ENCODE data around the gene PLA2G2C. TPM values are rescaled to one million over a fixed set of nuclear protein-coding genes. Genes with fewer than 3 reads are reported as not detected.

The PLA2G2C gene
- total RNA-seq, 4 donors from 2014 or later: not detected

GRCh38 chr1:20143318-20143717 is 43.0 kb downstream of the PLA2G2C start:
- Histone ChIP-seq H3K4me1 (peaks cover 7% of the 10 kb centered on the region), H3K9me3 (no peaks in the 10 kb centered on the region), H3K4me3 (no peak overlapping the region), H3K27me3 (no peaks in the 10 kb centered on the region), H3K36me3 (no peaks in the 10 kb centered on the region), H3K27ac (no peak overlapping the region)
- peak in 1 of 2 donors; percentile 37 for DNase-seq (ENCODE audit: low spot score in 2 of 2)
- 91% methylated on average over 5 of the region's 8 CpGs for WGBS
- TF ChIP-seq CTCF (IDR thresholded peaks at IDR 0.05): no peak
- TF ChIP-seq POLR2A (IDR thresholded peaks at IDR 0.05): no peak
- no peak for TF ChIP-seq POLR2AphosphoS5 (IDR thresholded peaks at IDR 0.05)
- TF ChIP-seq EP300 (IDR thresholded peaks at IDR 0.05): no peak

GRCh38 chr1:20142001-20142710 is 44.2 kb downstream of the PLA2G2C start:
- TF ChIP-seq CTCF (IDR thresholded peaks at IDR 0.05): no peak
- no peak for TF ChIP-seq POLR2A (IDR thresholded peaks at IDR 0.05)
- no peak for TF ChIP-seq EP300 (IDR thresholded peaks at IDR 0.05)
- TF ChIP-seq POLR2AphosphoS5 (IDR thresholded peaks at IDR 0.05): no peak
- Histone ChIP-seq H3K36me3 (no peaks in the 10 kb centered on the region), H3K27me3 (no peaks in the 10 kb centered on the region), H3K4me3 (no peak overlapping the region), H3K9me3 (no peaks in the 10 kb centered on the region), H3K27ac (no peak overlapping the region), H3K4me1 (peaks cover 9% of the 10 kb centered on the region)
- DNase-seq (ENCODE audit: low spot score in 2 of 2): peak in 1 of 2 donors; percentile 33
- 90% methylated on average over 7 of the region's 13 CpGs for WGBS

GRCh38 chr1:20141466-20141865 is 44.9 kb downstream of the PLA2G2C start:
- H3K27me3 ChIP-seq: no peaks in the 10 kb centered on the region
- no peaks in the 10 kb centered on the region for H3K9me3 ChIP-seq
- peak; percentile 33 to 71 for DNase-seq (ENCODE audit: low spot score in 2 of 2)
- no peaks in the 10 kb centered on the region for H3K36me3 ChIP-seq
- H3K4me3 ChIP-seq: no peak overlapping the region
- no peak overlapping the region for H3K27ac ChIP-seq
- TF ChIP-seq POLR2A (IDR thresholded peaks at IDR 0.05) (no peak), POLR2AphosphoS5 (IDR thresholded peaks at IDR 0.05) (no peak)
- WGBS: 93% methylated on average over 3 of the region's 7 CpGs
- H3K4me1 ChIP-seq: peaks cover 14% of the 10 kb centered on the region

- no peak for TF ChIP-seq POLR2A (IDR thresholded peaks at IDR 0.05)
- no peak for TF ChIP-seq CTCF (IDR thresholded peaks at IDR 0.05)
- no peak for TF ChIP-seq EP300 (IDR thresholded peaks at IDR 0.05)
- no peak for TF ChIP-seq POLR2AphosphoS5 (IDR thresholded peaks at IDR 0.05)
- DNase-seq (ENCODE audit: low spot score in 2 of 2): peak; percentile 26 to 47
- H3K4me1 ChIP-seq: peaks cover 15% of the 10 kb centered on the region
- no peaks in the 10 kb centered on the region for H3K36me3 ChIP-seq
- no peaks in the 10 kb centered on the region for H3K27me3 ChIP-seq
- no peaks in the 10 kb centered on the region for H3K9me3 ChIP-seq
- no peak overlapping the region for H3K4me3 ChIP-seq
- WGBS: 89% methylated on average over 9 of the region's 9 CpGs
- no peak overlapping the region for H3K27ac ChIP-seq
Measured at GRCh38 chr1:20141001-20141400, 45.3 kb downstream of the PLA2G2C start.

GRCh38 chr1:20139776-20140612 is 46.3 kb downstream of the PLA2G2C start:
- 84% methylated on average over 7 of the region's 13 CpGs for WGBS
- peak; percentile 46 to 61 for DNase-seq (ENCODE audit: low spot score in 2 of 2)
- H3K9me3 ChIP-seq: no peaks in the 10 kb centered on the region
- no peaks in the 10 kb centered on the region for H3K27me3 ChIP-seq
- H3K27ac ChIP-seq: no peak overlapping the region
- TF ChIP-seq POLR2AphosphoS5 (IDR thresholded peaks at IDR 0.05) (no peak), EP300 (IDR thresholded peaks at IDR 0.05) (no peak), POLR2A (IDR thresholded peaks at IDR 0.05) (no peak), CTCF (IDR thresholded peaks at IDR 0.05) (no peak)
- H3K36me3 ChIP-seq: no peaks in the 10 kb centered on the region
- peaks cover 15% of the 10 kb centered on the region for H3K4me1 ChIP-seq
- no peak overlapping the region for H3K4me3 ChIP-seq
